ENCODE measurements around the gene GINS1.

The GINS1 gene

DNA sequence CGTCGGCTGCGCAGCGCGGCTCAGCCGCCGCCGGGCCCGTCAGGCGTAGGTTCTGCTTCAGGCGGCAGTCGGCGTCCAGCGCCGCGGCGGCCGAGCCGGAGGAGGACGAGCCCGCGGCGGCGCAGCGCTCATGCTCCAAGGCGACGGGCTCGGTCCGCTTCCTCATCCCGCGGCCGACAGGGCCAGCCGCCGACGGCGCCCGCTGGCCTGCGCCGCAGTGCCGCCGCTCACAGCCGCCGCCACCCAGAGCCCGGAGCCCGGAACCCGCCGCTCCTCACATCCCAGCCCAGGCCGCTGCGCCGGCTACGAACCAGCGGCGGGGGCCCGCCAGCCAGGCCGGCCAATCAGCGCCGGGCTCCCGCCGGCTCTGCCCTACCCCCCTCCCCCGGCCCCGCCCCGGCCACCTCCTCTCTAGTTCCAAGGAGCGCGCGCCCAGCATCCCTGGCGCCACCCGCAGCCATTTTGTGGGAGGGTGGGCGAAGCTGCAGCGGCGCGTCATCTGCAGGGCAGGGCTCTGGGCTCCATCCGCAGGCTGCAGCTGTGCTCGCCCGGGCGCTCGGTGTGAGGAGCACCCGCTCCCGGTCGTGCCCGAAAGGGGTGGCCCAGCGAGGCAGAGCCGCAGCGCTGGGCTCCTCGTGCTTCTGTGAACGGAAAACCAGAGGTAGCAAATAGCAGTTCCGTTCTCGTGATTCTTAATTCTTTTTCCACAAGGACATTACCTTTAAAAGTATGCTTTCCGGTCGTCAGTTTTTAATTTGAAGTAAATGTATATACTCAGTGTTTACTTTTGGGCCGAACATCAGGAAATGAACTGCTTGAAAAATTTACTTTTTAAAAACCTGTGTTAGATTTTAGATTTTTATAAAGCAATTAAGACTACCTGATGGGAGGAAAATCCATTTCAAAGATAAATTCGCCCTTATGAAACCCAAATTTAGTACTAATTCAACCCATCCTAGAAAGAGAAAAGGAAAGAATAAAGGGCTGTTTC lies 16.6 kb upstream of the GINS1 start, which contains the start of gene ABHD12:
TSS of gene ABHD12 (minus strand) at position 298 of the 991 bp plus-strand sequence. CDS start at position 166, 132 bp downstream.
- peak; percentile 89 for DNase-seq

DNA sequence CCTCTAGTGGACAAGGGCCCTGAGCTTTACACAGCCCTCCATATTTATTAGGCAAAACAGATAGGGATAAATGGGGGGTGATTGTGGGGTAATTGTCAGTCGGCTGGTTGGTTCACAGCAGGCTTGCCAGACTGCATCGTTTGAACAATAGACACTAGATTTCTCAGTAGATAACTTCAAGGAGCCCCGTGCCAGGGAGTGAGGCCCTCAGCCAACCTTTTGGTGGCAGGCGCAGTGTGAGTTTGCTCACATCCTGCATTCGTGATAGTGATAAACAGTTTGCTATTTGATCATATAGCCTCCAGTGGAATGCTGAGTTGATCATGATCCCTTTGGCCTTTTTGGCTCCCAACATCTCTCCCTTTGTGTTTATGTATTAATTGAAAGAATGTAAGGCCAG lies 13.2 kb upstream of the GINS1 start:
- no peak for DNase-seq

- DNase-seq, result no peak
Observed at GRCh38 chr20:25394996-25395395, 12.5 kb upstream of the GINS1 start.

GRCh38 chr20:25397096-25397495 lies 10.4 kb upstream of the GINS1 start:
- no peak for DNase-seq

DNA sequence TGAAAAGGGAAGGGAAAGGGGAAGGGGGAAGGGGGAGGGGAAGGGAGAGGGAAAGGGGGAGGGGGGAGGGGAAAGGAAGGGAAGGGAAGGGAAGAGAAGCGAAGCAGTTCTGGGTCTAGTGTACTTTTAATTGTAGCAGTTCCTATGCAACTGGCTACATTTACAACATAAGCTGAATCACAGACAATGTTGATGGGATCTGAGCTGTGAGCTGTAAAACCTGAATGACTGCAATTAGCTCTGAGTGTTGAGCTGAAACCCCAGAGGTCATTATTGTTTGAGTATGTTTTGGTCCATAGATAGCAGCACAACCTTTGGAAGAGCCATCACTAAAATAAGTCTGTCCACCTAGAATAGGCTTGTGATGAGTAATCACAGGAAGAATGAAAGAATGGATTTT lies 9.7 kb upstream of the GINS1 start:
- no peak for DNase-seq

- DNase-seq, result no peak
Observed at GRCh38 chr20:25398376-25399036, 9.0 kb upstream of the GINS1 start.

DNA sequence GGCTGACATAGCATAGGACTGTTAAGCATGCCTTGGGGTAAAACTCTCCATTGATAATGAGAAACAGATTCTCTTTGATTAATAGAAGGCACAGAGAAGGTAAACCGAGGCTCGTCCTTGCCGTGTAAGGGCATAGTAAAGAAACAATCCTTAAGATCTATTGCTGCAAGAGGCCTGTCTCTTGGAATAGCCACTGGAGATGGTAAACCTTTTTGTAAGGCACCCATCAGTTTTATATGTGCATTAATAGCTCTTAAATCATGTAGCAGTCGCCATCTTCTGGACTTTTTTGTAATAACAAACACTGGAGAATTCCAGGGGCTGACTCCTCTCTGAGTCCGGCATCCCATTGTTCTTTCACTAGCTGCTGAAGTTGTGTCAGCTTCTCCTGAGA lies 8.4 kb upstream of the GINS1 start:
- peak; percentile 74 for DNase-seq

GRCh38 chr20:25400291-25400732 lies 7.2 kb upstream of the GINS1 start:
- DNase-seq, result peak; percentile 44

DNA sequence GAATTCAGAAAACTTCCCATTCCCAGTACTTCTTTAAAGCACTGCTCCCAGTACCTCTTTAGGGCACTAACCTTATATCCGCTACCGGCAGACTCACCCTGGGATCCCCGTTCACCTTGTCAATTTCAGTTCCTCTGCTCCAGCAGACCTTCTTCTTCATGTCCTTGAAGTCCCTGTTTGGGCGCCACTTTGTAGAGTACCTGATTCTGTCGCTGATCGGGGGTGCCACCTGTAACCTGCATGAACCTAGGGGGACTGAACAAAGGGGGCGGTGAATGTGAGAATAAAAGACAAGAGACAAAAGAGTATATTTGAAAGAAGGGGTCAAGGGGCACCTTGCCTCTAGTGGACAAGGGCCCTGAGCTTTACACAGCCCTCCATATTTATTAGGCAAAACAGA lies 4.9 kb upstream of the GINS1 start:
- DNase-seq, result no peak

DNA sequence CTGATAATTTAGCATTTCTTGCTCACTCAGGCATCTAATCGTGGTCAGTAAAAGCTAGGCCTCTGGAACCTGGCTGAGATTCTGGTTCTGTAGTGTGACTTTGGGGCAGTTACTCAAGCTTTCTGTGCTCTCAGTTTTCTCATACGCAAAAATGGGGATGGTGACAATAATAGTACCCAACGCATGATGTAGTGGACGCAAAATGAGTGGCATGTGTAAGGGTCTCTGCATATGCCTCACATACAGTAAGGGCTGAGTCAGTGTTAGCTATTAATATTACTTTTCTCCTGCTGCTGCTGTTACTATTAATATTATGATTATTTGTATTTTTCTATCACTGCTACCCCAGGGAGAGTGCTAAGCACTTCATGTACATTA lies 686 bp downstream of the GINS1 start:
- no peak for DNase-seq

- no peak for DNase-seq
Observed at GRCh38 chr20:25408890-25409289, 1.4 kb downstream of the GINS1 start.

DNA sequence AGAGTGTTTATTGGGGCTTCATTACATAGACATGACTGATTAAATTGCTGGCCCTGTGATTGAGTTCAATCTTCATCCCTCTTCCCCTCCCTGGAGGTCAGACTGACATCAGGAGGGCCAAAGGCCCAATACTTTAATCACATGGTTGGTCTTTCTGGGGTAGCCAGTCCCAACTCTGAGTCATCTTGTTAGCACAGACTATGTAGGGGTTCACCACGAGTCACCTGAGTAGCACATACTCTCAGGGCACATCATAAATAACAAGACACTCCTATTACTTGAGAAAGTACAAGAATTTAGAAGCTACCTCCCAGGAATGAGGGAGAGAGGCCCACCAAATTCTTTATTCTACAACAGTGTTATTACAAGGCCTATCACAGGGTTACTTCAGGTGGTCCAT lies 11.3 kb downstream of the GINS1 start:
- no peak for DNase-seq

DNA sequence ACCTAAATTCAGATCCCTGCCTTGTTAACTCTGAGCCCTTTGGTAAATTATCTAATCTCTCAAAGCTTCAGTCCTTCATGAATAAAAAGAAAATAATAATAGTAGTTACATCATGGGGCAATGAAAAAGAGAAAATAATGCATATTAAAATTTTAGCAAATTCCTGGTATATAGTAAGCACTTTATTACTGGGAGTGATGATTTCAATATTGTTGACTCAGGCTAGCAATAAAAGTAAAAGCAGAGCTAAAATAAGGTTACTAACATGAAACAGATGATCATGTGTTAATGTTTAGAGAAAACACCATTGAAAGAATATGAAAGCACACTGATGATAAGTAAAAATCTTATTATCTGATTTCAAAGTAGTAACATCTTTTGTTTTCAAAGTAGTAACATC lies 13.6 kb downstream of the GINS1 start:
- no peak for DNase-seq

DNA sequence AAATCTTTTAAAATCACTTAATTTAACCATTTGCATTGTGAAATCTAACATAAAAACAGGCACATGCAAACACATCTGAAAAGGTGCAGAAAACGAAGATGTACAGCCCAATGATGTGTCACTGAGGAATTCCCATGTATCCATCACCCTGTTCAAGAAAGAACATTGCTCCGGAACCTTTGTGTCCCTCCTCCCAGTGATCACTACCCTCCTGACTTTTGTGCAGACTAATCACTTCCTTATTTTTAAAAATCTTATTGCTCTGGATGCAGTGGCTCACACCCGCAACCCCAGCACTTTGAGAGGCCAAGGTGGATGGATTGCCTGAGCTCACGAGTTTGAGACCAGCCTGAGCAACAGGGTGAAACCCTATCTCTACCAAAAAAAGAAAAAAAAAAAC lies 14.6 kb downstream of the GINS1 start:
- DNase-seq, result no peak

GRCh38 chr20:25424536-25424935 lies 17.1 kb downstream of the GINS1 start:
- DNase-seq, result no peak

- no peak for DNase-seq
Observed at GRCh38 chr20:25437153-25437581, 29.7 kb downstream of the GINS1 start.

- no peak for DNase-seq
Observed at GRCh38 chr20:25439328-25439727, 31.9 kb downstream of the GINS1 start.

DNA sequence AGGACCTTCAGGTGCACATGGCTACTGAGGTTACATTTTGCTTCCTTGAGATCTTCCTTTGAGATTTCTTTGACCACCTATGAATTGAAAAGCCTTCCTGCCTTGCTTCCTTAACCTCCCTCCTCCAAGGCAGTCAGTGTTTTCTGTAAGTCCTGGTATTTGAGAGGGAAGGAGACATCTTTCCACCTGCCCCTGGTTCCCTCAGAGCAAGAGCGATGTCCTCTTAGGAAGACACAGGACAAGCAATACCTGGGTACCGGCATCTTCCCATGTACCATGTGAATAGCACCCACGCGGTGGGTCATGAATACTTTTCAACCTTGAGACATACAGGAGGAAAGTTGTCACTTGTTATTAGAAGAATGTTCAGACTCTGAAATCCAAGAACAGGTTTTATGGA lies 37.1 kb downstream of the GINS1 start:
- no peak for DNase-seq

DNA sequence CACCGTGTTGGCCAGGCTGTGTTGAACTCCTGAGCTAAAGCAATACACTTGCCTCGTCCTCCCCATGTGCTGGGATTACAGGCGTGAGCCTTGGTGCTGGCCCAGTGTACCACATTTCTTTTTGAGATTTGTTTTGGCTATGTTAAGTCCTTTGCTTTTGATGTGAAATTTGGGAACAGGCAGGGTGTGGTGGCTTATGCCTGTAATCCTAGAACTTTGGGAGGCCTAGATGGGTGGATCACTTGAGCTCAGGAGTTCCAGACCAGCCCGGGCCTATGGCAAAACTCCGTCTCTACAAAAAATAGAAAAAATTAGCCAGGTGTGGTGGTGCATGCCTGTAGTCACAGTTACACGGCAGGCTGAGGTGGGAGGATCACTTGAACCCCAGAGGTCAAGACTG lies 40.2 kb downstream of the GINS1 start:
- no peak for DNase-seq

DNA sequence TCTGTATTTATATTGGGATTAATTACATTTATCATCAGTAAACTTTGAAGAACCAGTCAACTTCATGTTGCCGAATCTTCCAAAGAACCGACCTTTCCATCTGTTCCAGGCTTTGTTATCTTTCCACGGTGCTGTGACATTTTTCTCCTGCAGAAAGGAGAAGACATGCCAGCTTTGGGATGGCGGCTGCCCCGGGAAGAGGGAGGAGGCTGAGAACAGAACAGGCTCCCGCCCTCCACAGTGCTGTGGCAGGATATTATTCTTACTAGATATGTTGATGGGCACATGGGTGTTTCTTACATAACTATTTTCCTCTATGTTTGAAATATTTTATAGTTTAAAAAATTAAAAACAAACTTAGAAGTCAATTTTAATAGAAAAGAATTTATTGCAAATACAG lies 44.9 kb downstream of the GINS1 start:
- DNase-seq, result no peak

DNA sequence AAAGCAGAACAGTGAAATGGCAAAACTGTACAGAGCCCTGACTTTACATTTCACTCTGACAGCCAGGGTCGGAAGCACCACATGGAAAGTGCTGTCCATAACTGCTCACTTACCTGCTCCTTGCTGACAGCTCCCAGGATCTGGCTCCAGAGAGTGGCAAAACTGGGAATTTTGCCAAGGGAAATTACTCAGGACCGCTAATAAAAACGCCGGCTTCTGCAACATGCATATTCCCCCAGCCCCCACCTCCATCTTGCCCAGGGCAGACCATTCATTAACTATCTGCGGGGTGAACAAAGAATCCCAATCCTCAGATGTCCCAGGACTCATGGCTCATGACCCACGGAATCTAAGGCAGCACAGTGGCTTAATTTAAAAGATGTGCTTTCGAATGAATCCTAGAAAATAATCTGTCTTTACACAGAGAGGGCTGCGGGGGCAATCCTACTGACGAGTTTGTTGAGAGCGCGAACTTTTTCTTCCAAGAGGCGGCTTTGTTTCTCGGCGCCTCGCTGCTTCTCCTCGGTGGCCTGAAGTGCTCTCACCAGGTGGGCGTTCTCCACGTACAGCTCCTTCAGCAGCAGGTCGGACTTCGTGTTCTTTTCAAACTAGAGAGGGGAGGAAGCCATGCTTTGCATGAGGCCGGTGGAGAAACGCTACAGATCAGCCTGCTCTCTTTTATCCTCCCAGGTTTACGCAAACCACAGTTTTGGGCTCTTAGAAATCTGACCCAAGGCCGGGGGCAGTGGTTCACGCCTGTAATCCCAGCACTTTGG lies 45.8 kb downstream of the GINS1 start:
- no peak for DNase-seq

- DNase-seq, result no peak
Observed at GRCh38 chr20:25454153-25454900, 46.9 kb downstream of the GINS1 start.
